GM10847 (cell line): Measurements from ENCODE around the gene MEGF10.

ENCODE experiments used
- POLR2A ChIP-seq: IDR thresholded peaks from 2 replicates; pipeline ENCODE4 v1.6.1; 2011; ENCODE audit not compliant: insufficient read length; ENCODE audit errors: extremely low read depth

MEGF10 gene

DNA sequence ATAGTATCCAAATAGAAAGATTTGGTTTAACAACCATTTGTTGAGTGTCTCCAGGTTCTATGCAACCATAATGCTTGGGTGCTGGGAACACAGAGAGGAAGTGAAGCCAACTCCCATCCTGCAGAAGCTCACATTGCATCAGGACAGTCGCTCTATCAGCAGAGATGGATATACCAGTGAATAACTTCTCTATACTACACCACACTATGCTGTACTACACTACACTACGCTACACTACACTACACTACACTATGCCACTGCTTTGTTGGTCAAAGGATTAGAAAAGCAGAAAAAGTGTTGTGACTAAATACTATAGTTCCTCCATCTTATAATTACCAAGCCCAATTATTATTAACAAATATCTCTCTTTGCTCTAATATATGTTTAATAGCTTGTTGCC, 137.7 kb downstream of the MEGF10 start:
- no peak for TF ChIP-seq POLR2A

DNA sequence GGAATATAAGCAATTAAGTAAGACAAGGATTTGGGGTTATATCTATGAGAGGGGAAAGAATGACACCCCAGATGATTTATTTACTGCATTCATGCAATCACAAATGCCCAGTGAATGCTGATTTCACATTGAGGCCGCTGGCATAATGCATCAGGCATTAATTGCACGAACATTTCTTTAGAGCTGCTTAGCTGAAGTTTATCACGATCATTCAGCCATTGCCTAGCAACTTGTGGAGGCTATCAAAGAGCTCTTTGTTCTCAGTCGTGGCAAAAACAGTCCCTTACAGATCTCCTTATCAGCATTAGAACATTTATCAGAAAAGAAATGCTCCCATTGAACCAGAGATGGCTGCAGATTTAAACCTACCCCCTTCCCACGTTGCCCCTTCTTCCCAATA, 138.2 kb downstream of the MEGF10 start:
- TF ChIP-seq POLR2A, result no peak

DNA sequence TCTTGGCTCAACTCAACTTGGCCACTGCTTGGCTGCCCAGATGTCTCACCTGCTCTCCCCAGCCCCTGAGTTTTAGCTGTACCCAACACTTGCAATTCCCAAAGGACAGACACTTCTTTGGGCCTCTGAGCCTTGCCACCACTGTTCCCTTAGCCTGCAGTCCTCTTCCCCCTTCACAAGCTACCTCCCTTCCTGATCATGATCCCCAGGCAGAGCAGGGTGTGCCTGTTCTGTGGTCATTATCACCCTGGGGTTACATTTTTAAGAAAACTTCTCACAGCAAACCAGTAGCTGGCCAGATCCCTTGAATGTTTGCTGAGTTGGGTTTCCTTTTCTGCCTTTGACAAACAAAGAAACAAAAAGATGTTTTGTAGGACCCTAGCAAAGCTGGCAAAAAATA, 139.3 kb downstream of the MEGF10 start:
- TF ChIP-seq POLR2A, result no peak

DNA sequence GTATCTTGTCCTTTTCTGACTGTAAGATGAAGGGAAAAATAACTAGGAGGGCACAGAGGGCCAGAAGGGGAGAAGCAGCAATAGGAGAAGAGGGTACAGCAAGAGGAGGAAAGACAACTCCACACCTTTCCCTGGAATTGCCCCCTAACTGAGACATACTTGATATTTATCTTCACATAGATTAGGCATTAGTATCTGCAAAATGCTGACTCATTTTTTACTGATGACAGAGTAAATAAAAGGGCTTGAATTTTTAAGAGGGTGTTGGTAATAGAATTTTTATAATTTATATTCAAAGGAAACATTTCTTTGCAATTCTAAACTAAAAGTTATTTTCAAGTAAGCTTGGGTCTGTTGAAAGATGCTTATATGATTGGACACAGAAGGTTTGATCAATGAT, 140.0 kb downstream of the MEGF10 start:
- TF ChIP-seq POLR2A, result no peak

DNA sequence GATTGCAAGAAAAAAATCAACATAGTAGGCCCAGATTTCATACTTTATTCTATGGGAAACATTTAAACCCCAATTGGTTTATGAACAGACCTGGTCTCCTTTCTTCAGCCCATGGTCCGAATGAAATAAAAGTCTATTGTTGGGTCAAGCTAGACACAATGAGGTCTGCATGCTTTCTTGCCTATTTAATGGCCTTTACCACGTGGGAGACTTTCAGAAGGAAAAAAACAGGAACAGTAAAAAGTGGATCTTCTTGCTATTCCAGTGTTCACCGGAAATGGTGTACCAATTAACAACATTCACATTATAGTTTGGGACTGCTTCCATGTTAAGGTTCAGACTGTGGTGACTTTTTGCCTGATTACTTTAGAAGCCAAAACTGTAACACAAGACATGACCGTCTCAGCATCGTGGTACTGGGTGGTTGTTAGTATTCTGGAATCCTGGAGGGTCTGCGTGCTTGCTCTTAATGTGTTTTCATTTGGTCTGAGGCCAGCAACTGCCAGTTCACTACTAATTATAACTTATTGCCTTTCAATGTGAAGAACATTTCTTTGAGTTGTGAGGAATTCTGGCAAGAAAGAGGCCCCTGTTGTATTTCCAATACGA, 141.5 kb downstream of the MEGF10 start:
- no peak for TF ChIP-seq POLR2A

DNA sequence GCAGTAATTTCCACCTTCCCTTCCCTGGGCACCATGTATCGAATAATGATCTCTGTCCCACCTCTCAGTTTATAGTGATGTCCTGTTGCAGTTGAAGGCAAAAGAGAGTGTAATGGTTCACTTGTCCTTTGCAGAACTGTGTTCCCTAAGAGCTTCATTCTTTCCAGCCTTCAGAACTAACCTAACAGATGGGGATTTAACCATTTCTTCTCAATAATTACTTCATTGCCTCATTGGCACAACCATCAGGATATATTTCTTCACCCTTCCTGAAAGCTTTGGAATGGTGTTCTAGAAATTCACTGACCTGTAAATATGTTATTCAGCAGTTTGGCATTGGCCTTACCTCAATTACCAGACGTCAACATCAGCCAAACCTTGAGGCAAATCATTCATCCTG, 142.9 kb downstream of the MEGF10 start:
- TF ChIP-seq POLR2A, result no peak

DNA sequence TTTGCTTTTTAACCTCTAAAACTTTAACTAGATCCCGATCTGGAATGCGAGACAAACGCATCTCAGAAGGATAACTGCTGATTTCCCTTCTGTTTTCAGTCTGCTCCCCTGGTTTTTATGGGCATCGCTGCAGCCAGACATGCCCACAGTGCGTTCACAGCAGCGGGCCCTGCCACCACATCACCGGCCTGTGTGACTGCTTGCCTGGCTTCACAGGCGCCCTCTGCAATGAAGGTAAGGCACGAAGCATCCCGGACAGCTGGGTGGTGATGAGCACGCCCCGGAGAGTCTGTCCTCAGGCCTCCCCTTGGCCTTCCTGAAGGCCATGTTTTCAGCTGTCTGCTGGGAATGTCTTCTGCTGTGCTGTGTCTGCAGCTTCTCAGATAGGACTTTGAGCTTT, 144.0 kb downstream of the MEGF10 start:
- no peak for TF ChIP-seq POLR2A

DNA sequence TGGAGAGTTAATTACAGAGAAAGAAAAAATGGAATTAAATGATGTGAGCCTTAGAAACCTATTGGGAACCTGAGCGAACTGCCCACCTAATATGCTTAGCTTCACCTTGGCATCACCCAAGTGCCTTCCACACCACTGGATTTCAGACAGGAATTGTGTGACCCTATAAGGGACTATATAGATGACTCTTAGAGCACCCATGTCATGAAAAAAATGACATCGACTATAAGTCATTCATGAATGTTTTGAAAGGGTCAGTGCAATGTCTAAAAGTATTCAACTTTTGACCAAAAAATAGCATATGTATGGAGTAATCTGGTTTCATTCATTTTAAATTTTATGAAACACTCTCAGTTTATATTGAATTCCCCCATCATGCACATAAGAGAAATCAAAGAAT, 145.2 kb downstream of the MEGF10 start:
- no peak for TF ChIP-seq POLR2A

DNA sequence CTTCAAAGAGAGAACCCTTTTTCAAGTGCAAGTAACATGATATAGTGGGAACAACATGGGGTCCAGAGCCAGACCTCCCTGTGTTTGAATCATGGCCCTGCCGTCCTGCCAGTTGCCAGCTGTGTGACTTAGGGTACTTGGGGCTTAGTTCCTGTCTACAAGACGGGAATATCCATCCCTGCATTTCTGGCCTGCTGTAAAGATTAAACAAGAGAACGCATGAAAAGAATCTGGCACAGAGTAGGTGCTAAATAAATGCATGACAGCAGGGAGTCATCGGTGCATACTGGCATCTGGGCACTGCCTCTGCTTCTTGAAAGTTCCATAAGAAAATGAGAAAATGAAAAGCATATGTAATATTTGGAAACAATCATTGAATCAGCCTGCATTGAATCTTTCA, 149.0 kb downstream of the MEGF10 start:
- no peak for TF ChIP-seq POLR2A

DNA sequence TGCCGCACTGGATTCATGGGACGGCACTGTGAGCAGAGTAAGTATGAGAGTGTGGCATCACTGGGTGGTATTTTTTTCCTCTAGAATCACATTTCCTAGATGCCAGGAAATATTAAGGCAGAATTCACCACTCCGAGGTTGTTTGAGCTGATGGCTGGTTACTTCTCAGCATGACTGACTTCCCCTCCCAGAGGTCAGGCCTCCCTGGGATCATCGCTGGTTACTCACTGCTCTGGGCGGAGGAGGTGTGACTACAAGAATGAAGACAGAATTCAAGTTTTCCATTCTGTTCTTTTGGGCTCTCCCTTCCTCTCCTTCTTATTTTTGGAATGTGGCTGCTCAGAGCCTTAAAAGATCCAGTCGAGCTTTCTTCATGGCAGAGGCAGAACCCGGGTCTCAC, 150.2 kb downstream of the MEGF10 start:
- TF ChIP-seq POLR2A, result no peak

DNA sequence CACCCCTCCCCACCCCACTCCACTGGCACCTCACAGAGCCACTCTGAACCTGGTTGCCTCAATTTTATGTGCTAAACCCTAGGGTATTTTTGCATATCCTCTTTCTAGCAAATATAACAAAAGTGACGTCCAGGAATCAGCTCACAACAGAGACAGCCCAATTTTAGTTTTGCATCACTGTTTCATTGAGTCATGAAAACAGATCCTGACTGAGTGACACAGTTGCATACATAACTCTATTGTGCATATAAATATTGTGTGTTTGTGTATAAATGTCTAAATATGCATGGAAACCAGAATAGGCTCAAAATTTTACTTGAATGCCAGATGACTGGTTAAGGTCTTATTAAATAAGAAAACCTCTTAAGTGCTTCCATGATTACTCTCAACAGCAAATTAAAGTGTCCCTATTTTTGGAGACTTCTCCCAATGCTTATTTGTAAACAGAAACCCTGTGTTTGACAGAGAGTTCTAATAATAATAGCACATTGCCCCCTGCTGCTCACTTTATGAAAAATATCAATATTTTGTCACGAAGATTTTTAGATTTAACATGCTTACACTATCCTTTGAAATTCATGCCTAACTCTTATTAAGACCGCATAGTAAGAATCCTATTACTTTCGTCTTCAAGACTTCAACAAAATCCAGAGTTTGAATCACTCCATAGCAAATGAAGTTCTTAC, 151.3 kb downstream of the MEGF10 start:
- TF ChIP-seq POLR2A, result no peak

DNA sequence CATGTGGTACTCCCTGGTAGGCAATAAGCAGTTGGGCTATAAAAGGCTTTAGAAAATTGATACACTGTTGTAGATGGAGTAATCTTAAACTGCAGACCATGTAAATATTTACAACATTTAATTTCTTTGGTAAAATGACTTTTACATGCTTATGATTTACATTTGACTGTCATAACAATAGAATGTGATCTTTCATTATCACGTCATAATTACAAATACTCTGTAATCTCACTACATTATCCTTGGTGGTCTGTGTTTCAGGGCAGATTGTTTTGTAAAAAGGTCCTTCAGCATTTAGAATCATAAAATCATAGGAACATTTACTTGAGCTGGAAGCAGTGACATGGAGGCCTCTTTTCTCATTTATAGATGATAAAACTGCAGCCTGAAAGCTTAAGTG, 153.6 kb downstream of the MEGF10 start:
- no peak for TF ChIP-seq POLR2A

DNA sequence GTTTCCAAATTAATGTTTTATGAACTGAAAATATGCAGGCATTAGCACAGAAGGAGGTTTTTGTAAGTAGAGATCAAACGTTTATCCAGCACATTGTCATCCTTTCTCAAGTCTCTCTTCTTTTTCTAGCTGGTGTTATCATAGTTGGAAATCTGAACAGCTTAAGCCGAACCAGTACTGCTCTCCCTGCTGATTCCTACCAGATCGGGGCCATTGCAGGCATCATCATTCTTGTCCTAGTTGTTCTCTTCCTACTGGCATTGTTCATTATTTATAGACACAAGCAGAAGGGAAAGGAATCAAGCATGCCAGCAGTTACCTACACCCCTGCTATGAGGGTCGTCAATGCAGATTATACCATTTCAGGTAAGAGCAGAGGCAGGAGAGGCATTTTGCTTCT, 154.7 kb downstream of the MEGF10 start:
- no peak for TF ChIP-seq POLR2A

DNA sequence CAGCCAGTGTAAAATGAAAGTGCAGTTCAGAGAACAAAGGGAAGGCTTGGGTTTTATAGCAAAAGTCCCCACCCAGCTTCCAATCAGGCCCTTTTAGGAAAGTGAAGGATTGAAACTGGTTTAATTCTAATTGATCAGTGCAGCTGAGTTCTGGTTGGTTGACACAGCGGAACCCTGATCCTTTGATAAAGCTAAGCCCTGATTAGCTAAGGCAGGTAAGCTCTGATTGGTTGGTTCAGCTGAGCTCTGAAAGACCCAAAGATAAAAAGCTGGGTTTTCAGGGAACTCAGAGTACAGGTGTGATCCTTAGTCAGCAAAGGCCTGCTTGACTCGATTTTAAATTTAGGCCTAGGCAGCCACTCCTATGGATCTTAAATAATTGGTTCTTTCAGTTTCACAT, 156.0 kb downstream of the MEGF10 start:
- no peak for TF ChIP-seq POLR2A

DNA sequence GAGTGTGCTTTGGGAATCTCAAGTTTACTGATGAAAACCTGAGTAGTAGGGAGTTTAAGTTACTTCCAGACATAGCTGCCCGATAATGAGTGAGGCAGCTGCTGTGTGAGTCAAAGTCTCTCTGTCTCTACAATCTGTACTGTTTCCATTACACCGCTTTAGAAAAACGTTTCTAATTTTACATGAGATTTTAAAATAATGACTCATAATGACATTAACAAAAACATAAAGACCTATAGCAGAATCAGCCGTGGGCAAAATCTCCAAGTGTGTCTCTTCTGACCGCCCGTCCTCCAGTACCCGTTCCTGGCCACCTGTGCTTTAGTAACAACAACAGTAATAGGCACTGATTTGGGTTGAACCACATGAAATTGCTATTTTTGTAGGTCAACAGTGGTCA, 157.2 kb downstream of the MEGF10 start:
- no peak for TF ChIP-seq POLR2A

DNA sequence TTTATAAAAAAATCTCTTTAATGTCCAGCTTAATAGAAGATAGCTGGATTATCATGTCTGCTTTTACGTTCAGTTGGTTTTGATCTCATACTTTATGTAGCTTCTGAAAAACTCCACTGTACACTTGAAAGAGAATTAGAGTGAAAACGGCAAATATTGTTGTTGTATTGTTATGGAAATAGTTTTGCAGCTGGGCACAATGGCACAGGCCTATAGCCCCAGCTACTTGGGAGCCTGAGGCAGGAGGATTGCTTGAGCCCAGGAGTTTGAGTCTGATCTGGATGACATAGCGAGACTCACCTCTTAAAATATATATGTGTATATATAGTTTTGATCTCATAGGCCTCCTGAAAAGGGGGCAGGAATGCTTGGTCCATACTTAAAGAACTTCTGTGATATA, 159.4 kb downstream of the MEGF10 start:
- TF ChIP-seq POLR2A, result no peak

DNA sequence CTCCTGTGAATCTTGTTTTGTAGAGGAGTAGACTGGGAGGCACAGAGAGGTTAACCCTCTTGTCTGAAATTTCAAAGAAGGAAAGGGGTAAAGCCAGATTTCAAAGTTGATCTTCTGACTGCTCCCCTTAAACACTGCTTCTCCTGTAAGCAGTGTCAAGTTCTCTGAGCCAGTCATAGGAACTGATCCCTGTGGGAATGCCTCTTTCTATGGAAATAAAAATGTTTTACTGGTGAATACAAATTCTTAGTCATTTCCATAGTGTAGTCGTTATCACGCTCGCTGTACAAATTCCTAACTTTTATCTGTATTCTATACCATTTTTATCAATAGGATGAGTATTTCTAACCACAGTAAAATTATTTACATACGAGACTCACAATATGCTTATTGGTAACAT, 160.5 kb downstream of the MEGF10 start:
- TF ChIP-seq POLR2A, result no peak
